ENCODE measurements around the gene CCDC141.

Gene CCDC141

DNA sequence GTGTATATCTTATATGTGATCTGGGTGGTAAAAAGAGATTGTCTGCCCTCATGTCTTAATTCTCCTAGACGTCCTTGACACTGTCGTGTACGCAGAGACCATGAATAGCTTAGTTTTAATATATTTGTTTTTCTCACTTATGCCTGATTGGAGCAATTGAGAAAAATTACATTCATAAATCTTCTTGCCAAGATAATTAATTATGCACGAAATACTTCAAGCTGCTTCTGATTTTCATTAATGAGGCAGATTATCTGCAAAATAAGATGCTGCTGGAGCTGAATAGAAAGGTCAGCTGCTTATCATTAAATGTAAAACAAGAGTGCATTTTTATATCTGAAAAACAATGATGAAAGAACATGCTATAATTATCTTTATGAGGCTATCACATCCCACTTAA lies 95.9 kb downstream of the CCDC141 start:
- DNase-seq = no peak

DNA sequence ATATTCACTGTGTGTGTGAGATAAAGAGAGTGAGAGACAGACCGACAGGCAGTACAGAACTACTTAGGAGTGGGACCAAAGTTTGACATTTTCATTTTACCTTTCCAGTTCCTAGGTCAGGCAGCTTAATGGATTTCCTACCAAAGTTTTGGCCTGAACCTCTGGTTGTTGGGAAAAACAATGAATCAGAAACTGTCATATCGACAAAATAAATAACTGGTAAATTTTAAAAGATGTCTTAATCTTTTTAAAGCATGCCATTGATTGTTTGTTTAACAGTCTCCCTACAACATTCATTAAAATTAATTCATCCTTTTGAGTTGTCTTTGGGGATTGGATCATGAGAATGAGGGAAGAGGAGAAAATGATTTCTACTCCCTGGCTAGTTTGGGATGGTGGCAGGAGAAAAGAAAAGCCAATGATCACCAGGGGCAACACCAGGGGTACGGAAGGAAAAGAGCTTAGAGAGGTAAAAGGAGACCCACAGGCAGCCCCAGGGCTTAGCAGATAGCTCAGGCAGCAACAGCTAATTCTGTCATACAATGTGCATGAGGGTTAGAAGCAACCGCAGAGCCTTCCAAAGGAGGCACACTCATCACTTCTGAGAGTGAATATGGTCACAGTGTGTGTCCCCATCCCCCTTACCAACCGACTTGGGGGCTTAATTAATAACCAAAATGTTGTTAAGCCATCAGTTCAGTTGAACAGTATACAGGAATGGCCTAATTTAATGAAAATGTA lies 98.5 kb downstream of the CCDC141 start:
- no peak for DNase-seq

DNA sequence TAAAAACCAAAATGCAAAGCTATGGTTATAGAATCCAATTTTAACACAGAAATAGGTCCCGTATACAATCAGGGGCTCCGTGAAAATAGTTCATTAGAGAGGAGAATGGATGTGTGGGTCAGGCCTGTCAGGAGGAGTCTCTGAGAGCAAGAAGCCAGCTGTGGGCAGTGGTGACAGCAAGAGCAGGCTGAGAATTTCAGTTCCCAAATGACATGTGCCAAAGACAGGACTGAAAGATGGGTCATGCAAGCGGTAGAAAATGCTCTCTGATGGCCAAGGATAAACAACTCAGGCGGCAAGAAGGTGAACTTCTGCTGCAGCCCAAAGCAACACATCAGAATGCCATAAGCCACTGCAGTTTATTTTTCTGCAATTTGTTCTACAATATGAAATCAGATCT lies 100.4 kb downstream of the CCDC141 start:
- no peak for DNase-seq

DNA sequence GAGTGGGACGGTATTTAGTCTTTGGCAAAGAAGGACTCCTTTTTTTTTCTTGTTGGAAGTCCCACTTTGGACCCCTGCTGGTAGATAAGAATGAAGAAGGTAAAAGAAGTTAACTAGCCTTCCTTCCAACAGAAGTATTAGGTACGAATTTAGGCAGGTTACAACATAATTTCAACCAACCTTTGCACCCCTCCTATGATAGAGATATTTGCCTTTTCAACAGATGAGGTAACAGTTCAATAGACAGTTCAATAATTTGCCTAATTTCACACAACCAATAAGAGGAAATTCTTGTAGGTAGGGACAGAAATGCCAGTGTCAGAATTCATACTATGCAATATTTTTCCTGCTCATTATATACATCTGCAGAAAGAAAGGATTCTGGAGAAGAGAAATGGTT lies 100.8 kb downstream of the CCDC141 start:
- no peak for DNase-seq

DNA sequence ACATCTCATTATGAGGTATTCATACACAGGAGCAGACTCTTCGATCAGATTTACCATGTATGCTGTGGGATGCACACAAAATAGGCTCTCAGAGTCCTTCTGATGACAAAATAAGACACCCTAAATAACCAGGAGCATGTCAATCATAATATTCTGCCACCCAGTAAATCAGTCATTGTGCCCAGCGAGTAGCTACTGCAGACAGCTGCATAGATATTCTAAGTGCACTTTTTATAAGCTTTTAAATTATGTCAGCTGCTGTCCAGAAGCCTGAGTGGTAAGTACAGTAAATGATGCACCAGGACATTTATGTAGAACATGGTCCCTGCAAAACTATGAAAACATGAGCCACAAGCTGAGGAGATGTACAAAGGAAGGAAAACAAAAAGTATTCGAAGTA lies 102.9 kb downstream of the CCDC141 start:
- no peak for DNase-seq

DNA sequence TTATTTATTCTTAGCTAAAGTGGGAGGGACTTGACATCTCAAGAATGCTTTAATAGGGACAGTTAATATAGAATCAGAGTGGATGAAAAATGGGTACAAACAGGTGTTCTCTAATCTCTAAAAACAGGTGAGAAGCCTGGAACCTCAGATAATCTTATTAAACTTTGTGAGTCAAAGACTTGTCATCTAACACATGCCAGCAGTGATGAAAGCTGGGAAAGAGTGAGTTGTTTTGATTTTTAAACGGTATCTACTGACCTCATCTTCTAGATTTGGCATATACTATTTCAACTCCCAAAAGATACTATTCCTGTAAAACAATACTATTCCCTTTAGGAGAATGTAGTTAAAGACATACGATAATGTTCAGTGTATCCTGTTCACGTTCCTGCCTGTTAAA lies 103.4 kb downstream of the CCDC141 start:
- no peak for DNase-seq

DNA sequence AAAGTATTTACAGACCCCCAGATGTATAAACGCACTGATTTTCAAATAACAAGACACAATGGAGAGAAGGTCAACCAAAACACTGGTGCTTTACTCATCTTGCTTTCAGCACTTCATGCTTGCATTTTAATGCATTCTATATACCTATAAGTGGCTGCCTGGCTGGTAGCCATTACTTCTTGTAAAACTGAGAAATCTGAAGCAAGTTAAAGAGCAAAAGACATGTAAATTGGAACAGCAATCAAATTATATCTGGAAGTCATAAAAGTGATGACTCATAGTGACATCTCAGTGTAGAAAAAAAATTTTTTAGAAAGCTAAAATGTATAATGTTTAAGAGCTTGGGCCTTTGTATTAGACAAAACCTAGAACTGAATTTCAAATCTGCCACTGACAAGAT lies 106.2 kb downstream of the CCDC141 start:
- DNase-seq = no peak

DNA sequence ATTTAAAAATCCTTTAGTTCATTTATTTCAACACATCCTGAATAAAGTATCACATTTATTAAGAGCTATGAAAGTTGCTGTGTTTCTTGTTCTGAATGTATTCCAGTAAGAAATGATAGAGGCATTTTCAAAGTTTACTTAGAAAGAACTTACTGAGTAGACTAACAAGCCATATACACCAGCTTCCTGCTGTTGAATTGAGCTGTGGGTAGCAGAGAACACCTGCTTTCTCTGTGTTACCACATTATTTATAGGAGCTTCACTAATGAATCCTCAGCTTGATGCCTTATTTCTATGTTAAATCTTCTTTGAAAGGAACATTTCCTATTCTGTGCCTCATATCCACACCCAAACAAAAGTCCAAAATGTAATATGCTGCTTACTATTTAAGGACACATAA lies 115.4 kb downstream of the CCDC141 start:
- DNase-seq = no peak

DNA sequence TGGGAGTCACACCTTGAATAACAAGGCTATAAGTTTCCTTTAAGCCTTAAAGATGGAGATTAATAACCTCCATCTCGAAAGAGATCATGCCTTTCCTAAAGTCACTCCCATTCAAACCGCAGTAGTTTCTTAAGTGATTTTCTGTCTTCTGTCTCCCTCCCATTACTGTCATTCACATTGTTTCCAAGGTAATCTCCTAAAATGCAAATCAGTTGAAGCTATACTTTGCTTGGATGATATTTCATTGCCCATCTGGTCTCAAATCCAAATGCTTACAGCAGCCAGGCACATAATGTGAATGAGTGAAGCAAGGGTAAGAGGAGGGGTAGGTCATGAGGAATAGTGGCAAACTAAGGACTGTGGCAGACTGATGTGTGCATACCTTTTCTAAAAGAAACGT lies 116.4 kb downstream of the CCDC141 start:
- DNase-seq = no peak

DNA sequence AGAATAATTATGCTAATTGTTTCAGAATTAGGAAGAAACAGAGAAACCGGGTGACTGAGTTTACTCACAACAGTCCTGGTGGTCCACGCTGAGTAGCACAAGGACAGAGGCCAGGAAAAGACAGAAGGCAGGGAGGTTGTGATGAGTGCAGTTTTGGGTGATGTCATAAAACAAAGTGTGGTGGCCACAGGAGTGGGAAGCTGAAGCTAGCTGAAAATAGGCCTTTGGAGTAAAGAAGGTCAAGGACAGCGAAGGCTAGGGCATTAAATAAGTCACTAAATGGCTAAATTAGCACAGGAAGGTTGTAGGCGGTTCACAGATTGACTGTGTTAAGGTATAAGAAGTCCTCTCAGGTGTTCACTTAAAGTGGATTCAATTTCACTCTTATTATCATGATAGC lies 121.9 kb downstream of the CCDC141 start:
- no peak for DNase-seq

DNA sequence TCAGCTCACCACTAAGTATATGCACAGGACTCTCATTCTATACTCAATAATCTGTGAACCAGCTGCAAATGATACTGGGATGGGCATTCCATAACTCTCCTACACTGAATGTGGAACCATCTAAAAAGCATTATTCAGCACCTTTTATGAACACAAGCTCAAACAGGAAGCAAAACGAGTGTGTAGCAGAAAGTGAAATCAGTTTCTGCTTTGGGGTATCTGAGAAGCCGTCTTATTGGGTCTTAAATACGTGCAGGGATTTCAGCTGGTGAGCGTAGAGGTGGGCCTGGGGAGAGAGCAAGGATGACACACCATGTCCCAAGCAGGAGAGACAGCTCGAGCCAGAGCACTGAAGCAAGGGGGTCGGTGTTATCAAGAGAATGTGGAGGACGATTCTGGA lies 122.8 kb downstream of the CCDC141 start:
- DNase-seq = no peak

DNA sequence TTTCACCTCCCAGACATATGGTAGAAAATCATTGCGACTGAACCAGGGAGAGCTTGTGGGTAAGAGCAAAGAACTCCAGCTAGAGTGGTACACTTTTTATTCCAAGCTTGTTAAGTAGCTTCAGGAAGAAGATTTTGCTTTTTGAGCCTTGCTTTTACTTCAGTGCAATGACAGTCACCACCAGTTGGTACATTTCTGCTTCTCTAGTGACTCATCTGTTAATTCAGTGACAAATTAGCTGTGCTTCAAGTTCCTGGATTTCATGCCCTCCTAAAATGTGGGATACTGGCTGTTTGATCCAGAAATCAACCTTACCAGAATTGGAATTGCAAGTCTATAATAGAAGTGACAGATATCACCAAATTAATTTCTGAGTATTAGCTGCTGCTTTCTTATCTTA lies 125.1 kb downstream of the CCDC141 start:
- no peak for DNase-seq

DNA sequence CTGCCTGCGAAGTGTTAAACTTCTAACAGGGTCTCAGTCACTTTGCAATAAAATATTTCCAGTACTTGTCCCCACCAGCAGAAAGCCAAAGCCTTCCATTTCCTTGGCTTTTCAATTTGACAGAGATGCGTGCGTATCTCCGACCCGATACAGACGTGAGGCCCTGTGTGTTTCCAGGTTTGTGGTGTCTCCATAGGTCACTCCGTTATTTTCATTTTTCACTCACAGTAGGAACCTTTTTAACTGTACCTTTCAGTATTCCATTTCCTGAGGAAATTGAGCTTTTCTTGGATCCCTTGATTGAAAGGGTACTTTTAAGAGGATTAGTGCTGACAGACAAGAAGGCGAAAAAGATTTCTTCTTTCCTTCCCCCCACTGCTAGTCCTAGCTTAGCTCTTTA lies 126.4 kb downstream of the CCDC141 start:
- DNase-seq = no peak

DNA sequence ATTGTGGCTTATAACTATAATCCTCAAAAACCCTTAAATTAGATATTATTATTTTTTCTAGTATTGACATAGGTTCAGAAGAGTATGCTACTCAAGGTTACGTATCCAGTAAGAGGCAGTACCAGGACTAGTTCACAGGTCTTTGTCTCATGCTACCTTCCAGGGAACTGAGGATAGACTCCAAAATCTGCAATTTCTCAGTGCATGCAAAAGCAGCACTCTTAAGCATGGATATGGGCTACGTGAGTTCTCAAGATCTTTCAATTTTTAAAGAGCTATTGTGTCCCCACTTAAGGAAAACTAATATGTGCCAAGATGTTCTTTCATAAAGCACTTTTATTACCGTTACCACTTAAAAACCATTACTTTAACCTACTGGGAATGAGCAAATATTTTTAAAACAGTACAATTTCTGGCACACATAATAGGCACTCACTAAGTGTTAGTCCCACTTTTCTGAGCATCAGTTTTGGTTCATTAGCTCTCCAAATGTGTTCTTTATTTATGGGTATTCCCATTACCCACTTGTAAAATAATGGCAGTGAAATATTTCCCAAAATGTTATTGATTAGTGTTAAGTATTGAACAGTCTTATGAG lies 128.9 kb downstream of the CCDC141 start:
- no peak for DNase-seq

DNA sequence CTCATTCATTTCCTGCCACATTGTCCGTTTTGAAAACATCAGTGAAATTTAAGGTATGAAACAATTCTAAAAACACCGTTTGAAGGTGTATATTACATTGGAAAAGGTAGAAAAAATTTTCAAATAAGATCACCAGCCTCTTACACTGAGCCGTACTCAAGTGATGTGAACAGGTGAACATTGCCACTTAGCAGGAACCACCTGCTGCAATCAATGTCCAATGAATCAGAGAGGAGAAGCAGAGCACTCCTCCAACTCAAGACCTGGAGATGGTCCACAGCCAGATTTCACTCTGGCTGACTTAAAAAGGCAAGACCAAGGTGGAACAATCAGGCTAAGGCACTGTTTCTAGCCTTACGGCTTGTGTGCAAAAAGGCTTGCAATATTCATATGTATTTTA lies 132.4 kb downstream of the CCDC141 start:
- DNase-seq = no peak

DNA sequence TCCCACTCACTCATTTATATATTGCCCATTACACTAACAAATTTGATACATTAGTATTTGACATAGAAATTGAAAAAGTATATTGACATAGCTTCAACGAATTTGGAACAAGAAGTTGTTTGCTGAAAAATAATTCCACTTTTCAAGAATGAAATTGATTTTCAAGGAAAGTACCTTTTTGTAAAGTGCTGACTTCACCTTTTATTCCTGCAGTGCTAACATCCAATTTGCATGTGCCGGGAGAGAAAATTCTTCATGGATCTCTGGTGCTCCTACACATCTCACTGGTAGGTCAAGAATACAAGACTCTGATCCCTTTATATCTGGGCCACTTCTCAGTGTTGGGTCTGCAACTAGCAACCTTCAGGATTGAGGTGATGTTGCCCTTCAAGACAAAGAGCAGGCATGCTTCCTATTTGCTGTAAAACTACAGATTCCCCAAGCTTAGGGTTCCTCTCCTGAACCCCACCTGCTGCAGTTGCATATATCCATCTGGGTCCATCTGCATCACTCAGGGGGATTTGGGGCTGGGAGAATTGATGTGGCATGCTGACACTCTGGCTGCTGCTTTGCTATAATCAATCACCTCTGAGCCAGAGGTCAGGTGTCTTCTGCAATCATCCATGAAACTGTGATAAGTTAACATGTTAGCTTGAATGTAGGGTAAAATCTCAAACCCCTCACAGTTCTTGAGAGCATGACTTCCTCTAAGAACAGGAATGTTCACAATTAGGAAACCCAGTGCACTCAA lies 134.3 kb downstream of the CCDC141 start:
- DNase-seq = no peak

DNA sequence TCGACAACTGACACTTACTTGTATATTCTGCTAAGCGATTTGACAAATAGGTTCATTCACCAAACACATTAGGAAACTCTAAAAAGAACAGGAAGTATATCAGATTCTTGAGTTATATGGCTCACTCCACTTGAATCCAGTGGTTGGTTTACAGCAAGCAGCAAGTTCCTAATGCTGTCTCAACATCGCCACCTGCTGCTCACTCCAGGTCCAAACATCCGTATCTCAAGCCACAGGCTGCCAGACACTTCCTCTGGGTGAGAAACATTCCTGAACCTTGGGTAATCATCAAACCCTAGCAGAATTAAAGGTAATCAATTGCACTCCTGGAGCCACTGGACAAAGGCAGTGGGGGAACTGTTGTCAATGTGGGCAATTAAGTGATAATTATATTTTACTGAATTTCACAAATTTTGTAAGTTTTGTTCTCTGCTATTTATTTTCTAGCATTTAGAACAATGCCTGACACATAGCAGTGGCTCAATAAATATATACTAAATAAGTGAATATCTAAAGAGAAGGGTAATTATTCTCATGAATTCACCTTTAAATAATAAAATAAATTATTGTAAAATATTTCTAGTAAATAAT lies 135.6 kb downstream of the CCDC141 start:
- peak; percentile 75 to 81 for DNase-seq

DNA sequence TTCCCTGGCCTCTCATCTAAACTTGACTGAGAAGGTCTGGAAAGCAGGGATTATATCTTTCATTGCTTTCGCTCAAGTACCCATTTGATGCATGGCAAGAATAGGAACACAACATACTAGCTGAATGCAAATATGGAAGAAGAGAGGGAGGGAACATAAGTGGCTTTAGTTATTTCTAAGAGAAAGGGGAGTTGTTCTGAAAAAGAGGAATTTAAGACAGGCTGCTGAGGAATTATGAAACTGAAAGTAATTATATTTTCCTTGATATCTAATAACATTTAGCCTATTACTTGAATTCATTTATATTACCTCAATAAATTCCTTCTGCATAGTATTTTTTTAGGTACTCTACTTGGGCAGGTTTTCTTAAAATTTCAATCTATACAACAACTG lies 136.9 kb downstream of the CCDC141 start:
- DNase-seq = no peak

DNA sequence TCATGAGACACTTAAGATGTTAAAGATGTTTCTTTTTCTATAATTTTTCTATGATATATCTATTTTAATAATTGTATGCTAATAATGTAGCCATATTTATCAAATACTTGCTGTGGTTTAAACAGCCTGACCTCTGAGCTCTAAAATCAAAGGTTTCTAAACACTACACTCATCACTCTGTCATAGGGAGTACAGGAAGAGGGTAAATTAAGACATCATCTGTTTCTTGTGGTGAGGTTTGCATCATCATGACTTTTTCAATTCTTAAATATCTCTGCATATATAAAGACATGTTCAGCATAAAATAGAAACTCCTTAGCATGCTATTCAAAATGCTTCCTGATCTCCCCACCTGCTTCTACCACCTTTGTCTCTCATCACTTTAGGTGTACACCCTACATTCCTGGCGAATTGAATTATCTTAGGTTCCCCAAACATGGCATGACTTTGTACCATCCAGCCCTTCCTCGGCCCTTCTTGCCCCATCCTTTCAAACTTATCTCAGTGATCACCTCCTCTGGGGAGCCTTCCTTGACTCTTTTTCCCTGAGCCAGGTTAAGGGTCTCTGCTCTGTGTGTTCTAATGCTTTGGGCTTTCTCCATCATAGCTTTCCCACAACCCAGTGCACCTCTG lies 137.4 kb downstream of the CCDC141 start:
- no peak for DNase-seq

DNA sequence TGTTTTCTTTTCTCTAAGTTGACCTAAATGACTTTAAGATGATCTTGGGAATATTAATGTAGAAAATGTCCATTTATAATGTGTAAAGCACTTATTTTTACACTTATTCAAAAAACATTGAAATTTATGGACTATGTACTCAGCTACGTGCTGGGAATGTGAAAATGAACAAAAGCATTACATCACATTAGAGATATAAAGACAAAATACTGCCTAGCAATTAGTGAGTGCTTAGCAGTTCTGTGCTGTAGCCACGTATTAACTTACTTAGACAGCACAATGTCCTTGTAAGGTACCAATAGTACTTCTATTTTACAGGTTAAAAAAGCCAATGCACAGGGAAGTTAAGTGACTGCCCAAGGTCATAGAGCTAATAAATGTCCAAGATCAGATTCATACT lies 138.9 kb downstream of the CCDC141 start:
- DNase-seq = no peak

DNA sequence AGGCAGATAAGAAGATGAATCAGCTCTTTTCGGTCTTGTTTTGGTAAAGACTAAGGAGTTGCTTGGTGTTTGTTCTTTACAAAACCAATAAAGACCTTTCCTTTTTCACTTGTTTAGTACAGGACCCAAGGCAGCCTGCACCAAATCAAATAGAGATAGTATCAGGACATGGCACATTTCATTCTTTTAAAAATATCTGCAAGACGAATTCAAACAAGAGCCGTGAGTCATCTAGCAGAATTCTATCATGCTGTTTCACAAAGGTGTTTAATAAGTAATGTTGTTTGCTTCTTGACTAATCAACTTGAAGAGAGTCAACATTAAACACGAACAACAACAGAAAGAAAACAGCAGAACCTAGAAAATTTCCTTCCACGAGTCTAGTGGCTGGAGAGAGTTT lies 139.9 kb downstream of the CCDC141 start:
- no peak for DNase-seq

DNA sequence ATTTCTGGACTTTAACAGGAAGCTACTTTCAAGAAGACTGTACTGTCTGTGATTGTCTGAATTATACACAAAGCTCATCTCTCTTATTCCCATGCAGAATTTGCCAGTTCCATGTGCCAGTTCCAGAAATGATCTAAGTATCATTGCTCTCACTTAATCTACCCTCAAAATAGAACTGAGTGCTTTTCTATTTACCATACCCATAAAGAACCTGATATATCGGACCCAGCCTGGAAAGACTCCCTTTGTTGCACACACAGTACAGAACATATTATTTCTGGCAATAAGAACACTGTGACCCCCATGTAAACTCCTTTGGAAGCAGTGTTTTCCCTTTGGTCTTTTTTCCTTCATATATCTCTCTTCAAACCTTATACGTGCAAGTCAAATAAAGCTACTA lies 140.4 kb downstream of the CCDC141 start:
- no peak for DNase-seq

DNA sequence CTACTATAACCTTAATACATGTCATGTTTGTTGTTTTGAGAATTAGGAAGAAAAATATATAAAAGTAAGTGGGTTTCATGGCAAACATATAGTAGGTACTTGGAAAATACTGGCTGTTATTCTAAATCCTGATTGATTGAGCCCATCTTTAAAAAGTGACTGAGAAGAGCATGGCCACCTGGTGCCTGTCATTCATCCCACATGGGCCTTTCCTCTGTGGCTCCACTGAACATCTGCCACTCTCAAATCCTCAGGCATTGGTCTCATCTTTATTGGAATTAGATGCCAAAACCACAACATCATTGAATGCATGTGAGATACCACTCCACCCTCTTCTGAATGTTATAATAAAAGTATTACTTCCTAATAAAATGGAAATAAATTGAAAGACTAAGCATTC lies 141.1 kb downstream of the CCDC141 start:
- no peak for DNase-seq

DNA sequence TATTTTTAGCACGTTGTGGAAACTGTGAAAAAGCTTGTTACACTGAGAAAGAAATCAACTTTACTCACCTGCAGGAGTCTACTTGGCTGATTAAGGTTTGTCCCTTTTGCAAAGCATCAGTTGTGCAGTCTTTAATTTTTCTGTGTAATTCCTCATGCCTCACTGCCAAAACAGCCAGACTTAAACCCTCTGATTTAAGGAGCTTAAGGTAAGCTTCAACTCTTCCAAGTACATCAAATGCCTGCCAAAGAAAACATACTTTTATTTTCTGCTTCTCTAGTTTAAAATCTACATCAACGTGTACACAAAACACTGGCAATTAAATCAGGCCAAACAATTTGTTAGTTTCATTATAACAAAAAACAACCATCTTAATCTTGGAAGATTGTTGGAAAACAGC lies 144.7 kb downstream of the CCDC141 start:
- DNase-seq = no peak

All from stimulated activated CD4-positive, alpha-beta T cell treated with anti-CD3 and anti-CD28 coated beads, Interleukin-2, amount 100 ng/mL, for 24 hours (primary cell).